Endometrium (tissue), 2 donors: ENCODE data around the gene ARF4.
"Not testable (repeated sequence)": the region's sequence is repeated elsewhere in the genome, so short reads cannot be mapped to it uniquely, and the experiment has no call there.

Experiments used
- FAIRE-seq: peaks from 2 replicates; lab custom pipeline; 2012; peaks lifted over from hg19 to GRCh38; lab: Jason Lieb, UNC
- donor health status: control.
- donor health status: control.

ARF4 gene

GRCh38 chr3:57597127-57597923 is at the start of gene ARF4:
TSS of gene ARF4 (minus strand) at chr3:57597344. CDS start at chr3:57597140, 204 bp downstream.
- FAIRE-seq: peak; percentile 94

GRCh38 chr3:57646723-57647122 is 49.6 kb upstream of the ARF4 start:
- peak; percentile 68 for FAIRE-seq

DNA sequence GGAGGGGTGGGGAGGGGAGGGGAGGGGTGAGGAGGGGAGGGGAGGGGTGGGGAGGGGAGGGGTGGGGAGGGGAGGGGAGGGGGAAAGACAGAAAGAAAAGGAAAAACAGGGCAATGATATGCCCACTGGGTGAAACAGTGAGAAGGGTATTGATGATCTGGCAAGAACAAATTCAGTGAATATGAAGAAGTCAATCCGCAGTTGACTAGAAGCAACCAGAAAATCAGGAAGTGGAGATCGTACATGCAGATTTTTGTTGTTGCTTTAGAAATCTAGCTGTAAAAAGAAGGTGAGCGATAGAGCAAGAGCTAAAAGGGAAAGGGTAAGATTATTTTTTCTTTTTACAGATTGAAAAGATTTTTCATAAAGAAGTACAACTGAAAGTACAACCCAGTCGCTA is 47.6 kb upstream of the ARF4 start:
- FAIRE-seq: no peak

DNA sequence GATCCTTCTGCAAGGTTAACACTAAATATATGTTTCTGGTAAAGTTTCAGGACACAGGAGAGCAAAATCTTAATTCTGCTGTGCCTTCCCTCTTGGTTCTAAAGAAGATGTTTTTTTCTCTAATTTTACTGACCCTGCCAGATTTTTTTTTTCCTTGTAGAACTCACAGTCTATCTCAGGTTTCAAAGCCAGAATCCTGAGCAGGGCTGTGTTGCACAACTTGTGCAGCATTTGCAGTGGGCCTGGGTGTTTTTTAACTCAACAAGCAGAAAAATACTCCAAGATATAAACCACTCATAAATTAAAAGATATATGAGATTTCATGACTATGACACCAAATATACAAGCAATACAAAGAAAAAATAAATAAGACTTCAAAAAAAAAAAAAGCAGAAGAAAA is 40.2 kb upstream of the ARF4 start:
- no peak for FAIRE-seq

DNA sequence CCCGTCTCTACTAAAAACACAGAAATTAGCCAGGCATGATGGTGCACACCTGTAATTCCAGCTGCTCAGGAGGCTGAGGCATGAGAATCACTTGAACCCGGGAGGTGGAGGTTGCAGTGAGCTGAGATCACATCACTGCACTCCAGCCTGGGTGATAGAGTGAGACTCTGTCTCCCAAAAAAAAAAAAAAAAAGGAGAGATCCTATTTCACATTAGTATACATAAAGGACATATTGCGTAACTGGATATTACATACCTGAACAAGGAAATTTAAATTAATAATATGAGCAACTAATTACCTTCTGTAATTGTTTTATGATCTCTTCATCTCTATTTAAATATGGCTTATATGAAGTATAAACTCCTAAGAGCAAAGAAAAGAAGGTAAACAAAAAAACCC is 37.1 kb upstream of the ARF4 start:
- not testable (repeated sequence) for FAIRE-seq

- FAIRE-seq: no peak
Observed at GRCh38 chr3:57627976-57628375, 30.8 kb upstream of the ARF4 start.

- FAIRE-seq: no peak
Observed at GRCh38 chr3:57624801-57625200, 27.7 kb upstream of the ARF4 start.

DNA sequence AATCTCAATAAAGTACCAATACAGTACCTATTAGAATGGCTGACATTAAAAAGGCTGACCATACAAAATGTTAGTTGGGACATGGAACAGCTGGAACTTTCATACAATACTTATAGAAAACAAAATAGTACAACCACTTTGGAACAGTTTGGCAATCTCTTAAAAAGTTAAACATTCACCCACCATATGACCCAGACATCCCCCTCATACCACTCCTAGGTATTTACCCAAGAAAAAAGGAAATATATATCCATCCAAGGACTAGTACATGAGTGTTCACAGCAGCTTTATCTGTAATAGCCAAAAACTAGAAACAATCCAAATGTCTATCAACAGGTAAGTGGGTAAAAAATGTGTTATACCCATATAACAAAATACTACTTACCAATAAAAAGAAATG is 25.2 kb upstream of the ARF4 start:
- FAIRE-seq: no peak

GRCh38 chr3:57617739-57618138 is 20.6 kb upstream of the ARF4 start:
- FAIRE-seq: no peak

- FAIRE-seq: no peak
Observed at GRCh38 chr3:57616233-57616632, 19.1 kb upstream of the ARF4 start.

DNA sequence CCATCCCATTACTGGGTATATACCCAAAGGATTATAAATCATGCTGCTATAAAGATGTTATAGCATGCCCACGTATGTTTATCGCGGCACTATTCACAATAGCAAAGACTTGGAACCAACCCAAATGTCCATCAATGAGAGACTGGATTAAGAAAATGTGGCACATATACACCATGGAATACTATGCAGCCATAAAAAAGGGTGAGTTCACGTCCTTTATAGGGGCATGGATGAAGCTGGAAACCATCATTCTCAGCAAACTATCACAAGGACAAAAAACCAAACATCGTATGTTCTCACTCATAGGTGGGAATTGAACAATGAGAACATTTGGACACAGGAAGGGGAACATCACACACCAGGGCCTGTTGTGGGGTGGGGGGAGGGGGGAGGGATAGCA is 14.7 kb upstream of the ARF4 start:
- not testable (repeated sequence) for FAIRE-seq

- FAIRE-seq: peak; percentile 50
Observed at GRCh38 chr3:57605683-57606082, 8.5 kb upstream of the ARF4 start.

DNA sequence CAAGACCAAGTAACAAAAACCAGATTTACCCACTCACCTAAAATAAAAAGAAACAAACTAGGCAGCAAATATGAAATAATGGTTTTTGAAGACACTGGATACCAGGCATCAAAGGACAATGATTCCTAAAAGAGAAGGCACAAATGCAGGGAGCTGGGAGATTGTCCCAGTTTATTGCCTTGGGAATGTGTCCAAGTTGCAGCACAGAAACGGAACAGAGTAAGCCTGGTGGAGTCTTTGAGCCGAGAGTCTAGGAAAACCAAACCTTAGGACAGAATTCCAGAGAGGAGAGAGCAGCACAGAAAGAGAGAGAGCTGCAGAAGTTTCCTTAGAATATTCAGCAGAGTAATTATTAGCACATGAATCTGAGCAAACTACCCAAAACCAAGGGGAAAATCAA is 7.8 kb upstream of the ARF4 start:
- FAIRE-seq: no peak

GRCh38 chr3:57600195-57600594 is 3.1 kb upstream of the ARF4 start:
- FAIRE-seq: no peak

DNA sequence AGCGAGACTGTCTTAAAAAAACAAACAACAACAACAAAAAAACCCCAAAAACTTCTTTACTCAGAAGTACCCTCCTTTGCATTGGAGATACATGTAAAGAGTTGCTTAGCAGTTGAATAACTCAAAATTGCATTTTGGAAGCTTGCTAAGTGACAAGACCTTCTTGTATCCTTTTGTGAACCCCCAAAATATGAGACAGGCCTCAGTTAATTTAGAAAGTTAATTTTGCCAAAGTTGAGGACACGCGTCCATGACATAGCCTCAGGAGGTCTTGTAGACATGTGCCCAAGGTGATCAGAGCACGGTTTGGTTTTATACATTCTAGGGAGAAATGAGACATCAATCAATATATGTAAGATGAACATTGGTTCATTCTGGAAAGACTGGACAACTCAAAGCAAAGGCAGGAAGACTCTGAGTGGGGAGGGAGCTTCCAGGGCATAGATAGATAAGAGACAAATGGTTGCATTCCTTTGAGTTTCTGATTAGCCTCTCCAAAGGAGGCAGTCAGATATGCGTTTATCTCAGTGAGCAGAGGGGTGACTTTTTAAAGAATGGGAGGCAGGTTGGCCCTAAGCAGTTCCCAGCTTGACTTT is 1.7 kb upstream of the ARF4 start:
- FAIRE-seq: no peak

GRCh38 chr3:57596495-57597126 is 533 bp downstream of the ARF4 start:
- no peak for FAIRE-seq

- FAIRE-seq: no peak
Observed at GRCh38 chr3:57594576-57594975, 2.6 kb downstream of the ARF4 start.

GRCh38 chr3:57594144-57594543 is 3.0 kb downstream of the ARF4 start:
- FAIRE-seq: no peak

- FAIRE-seq: no peak
Observed at GRCh38 chr3:57592306-57592705, 4.8 kb downstream of the ARF4 start.

DNA sequence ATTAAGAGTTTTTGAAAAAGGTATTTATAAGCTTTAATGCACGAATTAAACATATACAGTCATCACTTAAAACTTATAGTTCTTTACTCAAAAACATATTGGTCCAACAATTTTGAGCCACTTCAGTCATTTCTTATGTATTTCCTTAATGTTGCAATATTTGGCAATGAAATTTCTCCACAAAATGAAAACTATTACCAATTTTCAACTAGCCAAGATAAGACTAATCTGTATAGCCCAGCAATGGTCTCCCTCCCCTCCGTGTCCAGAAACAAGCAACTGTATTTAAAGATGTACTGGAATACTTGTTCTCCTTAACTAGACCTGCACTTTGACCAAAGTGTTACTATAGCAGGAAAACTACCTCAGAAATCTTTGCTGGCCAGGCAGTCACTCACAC is 9.2 kb downstream of the ARF4 start:
- no peak for FAIRE-seq

DNA sequence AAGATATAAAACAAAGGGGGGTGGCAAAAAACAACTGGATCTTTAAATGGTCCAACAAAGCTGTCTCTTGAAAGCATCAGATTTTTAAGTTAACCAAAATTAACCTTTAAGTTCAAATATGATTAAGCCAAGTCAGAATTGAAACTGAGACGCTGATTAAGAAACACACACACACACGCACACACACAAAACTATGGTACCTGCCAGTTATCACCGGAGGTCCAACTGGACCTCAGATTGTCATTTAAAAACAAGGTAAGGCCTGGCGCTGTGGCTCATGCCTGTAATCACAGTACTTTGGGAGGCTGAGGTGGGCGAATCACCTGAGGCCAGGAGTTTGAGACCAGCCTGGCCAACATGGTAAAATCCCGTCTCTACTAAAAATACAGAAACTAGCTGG is 10.4 kb downstream of the ARF4 start:
- no peak for FAIRE-seq

- FAIRE-seq: no peak
Observed at GRCh38 chr3:57583544-57583943, 13.6 kb downstream of the ARF4 start.

- FAIRE-seq: no peak
Observed at GRCh38 chr3:57582474-57583168, 14.5 kb downstream of the ARF4 start.
